Activated CD8-positive, alpha-beta memory T cell treated with anti-CD3 and anti-CD28 coated beads, Interleukin-2, amount 50 U/mL, for 4 hours (primary cell): ENCODE measurements around the gene LIF.
A peak's percentile ranks its signal among the peaks of the same experiment; 100 is the strongest.

ENCODE experiments used
- DNase-seq: peaks from one replicate; pipeline ENCODE4 v3.0.0-alpha.2; 2020

LIF gene

GRCh38 chr22:30284172-30284571, 37.6 kb upstream of the LIF start:
- no peak for DNase-seq

- DNase-seq: no peak
These were observed 36.8 kb upstream of the LIF start for GRCh38 chr22:30283342-30283741.

GRCh38 chr22:30282616-30283046, 36.1 kb upstream of the LIF start:
- no peak for DNase-seq

- no peak for DNase-seq
These were observed 33.9 kb upstream of the LIF start for GRCh38 chr22:30280505-30280904.

- no peak for DNase-seq
These were observed 33.4 kb upstream of the LIF start for GRCh38 chr22:30279932-30280331.

- no peak for DNase-seq
These were observed 32.7 kb upstream of the LIF start for GRCh38 chr22:30279046-30279788.

GRCh38 chr22:30277547-30278344, 31.2 kb upstream of the LIF start:
- no peak for DNase-seq

- no peak for DNase-seq
These were observed 29.5 kb upstream of the LIF start for GRCh38 chr22:30276039-30276438.

GRCh38 chr22:30275625-30276024, 29.1 kb upstream of the LIF start:
- peak; percentile 52 for DNase-seq

- no peak for DNase-seq
These were observed 27.9 kb upstream of the LIF start for GRCh38 chr22:30274437-30274812.

GRCh38 chr22:30273711-30274436, 27.3 kb upstream of the LIF start:
- no peak for DNase-seq

GRCh38 chr22:30272781-30273601, 26.4 kb upstream of the LIF start:
- DNase-seq: no peak

- DNase-seq: no peak
These were observed 24.3 kb upstream of the LIF start for GRCh38 chr22:30270832-30271231.

- DNase-seq: no peak
These were observed 21.8 kb upstream of the LIF start for GRCh38 chr22:30268331-30268730.

- no peak for DNase-seq
These were observed 21.1 kb upstream of the LIF start for GRCh38 chr22:30267382-30268302.

- peak; percentile 60 for DNase-seq
These were observed 20.2 kb upstream of the LIF start, which contains the start of gene OSM for GRCh38 chr22:30266445-30267381. Gene OSM, minus strand, starts transcription at chr22:30266851. Its CDS starts 52 bp downstream, at chr22:30266799.

GRCh38 chr22:30265823-30266444, 19.4 kb upstream of the LIF start:
- DNase-seq: peak; percentile 85

- DNase-seq: no peak
These were observed 18.7 kb upstream of the LIF start for GRCh38 chr22:30265131-30265720.

GRCh38 chr22:30263883-30264282, 17.3 kb upstream of the LIF start:
- DNase-seq: no peak
